Measurements from ENCODE around the gene PTPN2. TPM values are rescaled to one million over a fixed set of nuclear protein-coding genes. Genes with fewer than 3 reads are reported as not detected.

PTPN2 gene
- polyA plus RNA-seq, 1 donor from 2014 or later, result 45.7 TPM

- H3F3A ChIP-seq (ENCODE audit: insufficient read depth, low read length, poor library complexity, severe bottlenecking), result no peaks in the 10 kb centered on the region
- no peaks in the 10 kb centered on the region for H3K9me3 ChIP-seq (ENCODE audit: low read length)
- no peak overlapping the region for H2AFZ ChIP-seq (ENCODE audit: low read depth, low read length)
- no peaks in the 10 kb centered on the region for H4K20me1 ChIP-seq (ENCODE audit: insufficient read depth)
- H3K27me3 ChIP-seq (ENCODE audit: insufficient read depth, low read depth, low read length), result no peaks in the 10 kb centered on the region
- TF ChIP-seq CTCF (IDR thresholded peaks at IDR 0.05; ENCODE audit: poor library complexity, severe bottlenecking), result no peak
- TF ChIP-seq RAD21 (conservative IDR thresholded peaks at IDR 0.05), result no peak
- no peak for TF ChIP-seq POLR2AphosphoS5 (IDR thresholded peaks at IDR 0.05)
- TF ChIP-seq EZH2 (IDR thresholded peaks at IDR 0.05; ENCODE audit: borderline replicate concordance, insufficient read depth, low read length, poor library complexity, severe bottlenecking), result no peak
- TF ChIP-seq TAF1 (IDR thresholded peaks at IDR 0.05; ENCODE audit: low read depth), result no peak
- TF ChIP-seq EP300 (conservative IDR thresholded peaks at IDR 0.05; ENCODE audit: poor library complexity, severe bottlenecking), result no peak
- TF ChIP-seq REST (IDR thresholded peaks at IDR 0.05; ENCODE audit: borderline replicate concordance), result no peak
- no peak for TF ChIP-seq MXI1 (conservative IDR thresholded peaks at IDR 0.05; ENCODE audit: poor library complexity, severe bottlenecking)
- TF ChIP-seq SMC3 (conservative IDR thresholded peaks at IDR 0.05; ENCODE audit: poor library complexity), result no peak
- H3K36me3 ChIP-seq (ENCODE audit: insufficient read depth, low read length), result no peaks in the 10 kb centered on the region
- no peaks in the 10 kb centered on the region for H3K79me2 ChIP-seq (replicated peaks; ENCODE audit: insufficient read depth, low read length)
- H3K4me3 ChIP-seq (ENCODE audit: low read length), result no peak overlapping the region
- H3K27ac ChIP-seq (ENCODE audit: low read length), result no peak overlapping the region
- no peak overlapping the region for H3K4me2 ChIP-seq (ENCODE audit: low read length)
- H3K9me2 ChIP-seq (ENCODE audit: insufficient read depth, low read length), result no peaks in the 10 kb centered on the region
- H3K9ac ChIP-seq (ENCODE audit: low read length), result no peak overlapping the region
Observed at GRCh38 chr18:12769136-12769535, 114.9 kb downstream of the PTPN2 start.

- Histone ChIP-seq H2AFZ (ENCODE audit: low read depth, low read length) (no peak overlapping the region), H3K27me3 (ENCODE audit: insufficient read depth, low read depth, low read length) (no peaks in the 10 kb centered on the region), H3K9me3 (ENCODE audit: low read length) (no peaks in the 10 kb centered on the region), H4K20me1 (ENCODE audit: insufficient read depth) (no peaks in the 10 kb centered on the region), H3K9me2 (ENCODE audit: insufficient read depth, low read length) (no peaks in the 10 kb centered on the region), H3K4me2 (ENCODE audit: low read length) (no peak overlapping the region), H3K9ac (ENCODE audit: low read length) (no peak overlapping the region), H3K36me3 (ENCODE audit: insufficient read depth, low read length) (no peaks in the 10 kb centered on the region), H3K79me2 (replicated peaks; ENCODE audit: insufficient read depth, low read length) (no peaks in the 10 kb centered on the region), H3K4me3 (ENCODE audit: low read length) (no peak overlapping the region), H3K27ac (ENCODE audit: low read length) (no peak overlapping the region), H3F3A (ENCODE audit: insufficient read depth, low read length, poor library complexity, severe bottlenecking) (no peaks in the 10 kb centered on the region)
- TF ChIP-seq MXI1 (conservative IDR thresholded peaks at IDR 0.05; ENCODE audit: poor library complexity, severe bottlenecking), result no peak
- TF ChIP-seq REST (IDR thresholded peaks at IDR 0.05; ENCODE audit: borderline replicate concordance), result no peak
- no peak for TF ChIP-seq TAF1 (IDR thresholded peaks at IDR 0.05; ENCODE audit: low read depth)
- no peak for TF ChIP-seq EZH2 (IDR thresholded peaks at IDR 0.05; ENCODE audit: borderline replicate concordance, insufficient read depth, low read length, poor library complexity, severe bottlenecking)
- TF ChIP-seq EP300 (conservative IDR thresholded peaks at IDR 0.05; ENCODE audit: poor library complexity, severe bottlenecking), result no peak
- TF ChIP-seq RAD21 (conservative IDR thresholded peaks at IDR 0.05), result no peak
- TF ChIP-seq POLR2AphosphoS5 (IDR thresholded peaks at IDR 0.05), result no peak
- TF ChIP-seq CTCF (IDR thresholded peaks at IDR 0.05; ENCODE audit: poor library complexity, severe bottlenecking), result no peak
- no peak for TF ChIP-seq SMC3 (conservative IDR thresholded peaks at IDR 0.05; ENCODE audit: poor library complexity)
Observed at GRCh38 chr18:12768625-12769024, 115.4 kb downstream of the PTPN2 start.

All from neural cell (in vitro differentiated cells).